SK-N-SH (cell line): ENCODE measurements around the gene LHB.

ENCODE experiments used
- CTCF ChIP-seq: fragments of 200-600 bp; sonication (generic); IDR thresholded peaks from 2 replicates; pipeline ENCODE4 v1.6.1; 2017; ENCODE audit warnings: antibody characterized with exemption, mild to moderate bottlenecking, moderate library complexity
- EZH2phosphoT487 ChIP-seq: fragments of 200-600 bp; sonication (generic); IDR thresholded peaks from 2 replicates; pipeline ENCODE4 v1.6.1; 2017; ENCODE audit warnings: low read depth, mixed run types, mild to moderate bottlenecking, antibody characterized with exemption, moderate library complexity, borderline replicate concordance
- GABPA ChIP-seq: IDR thresholded peaks from 2 replicates; pipeline ENCODE4 v1.4.0; 2012; ENCODE audit warnings: low read depth, mild to moderate bottlenecking
- MAX ChIP-seq: IDR thresholded peaks from 2 replicates; pipeline ENCODE4 v1.4.0; 2012; ENCODE audit warnings: low read depth
- MXI1 ChIP-seq: IDR thresholded peaks from 2 replicates; pipeline ENCODE4 v1.6.1; 2012; ENCODE audit warnings: mild to moderate bottlenecking, low read depth, low read length, improper control_type of control experiment
- NFIC ChIP-seq: IDR thresholded peaks from 2 replicates; pipeline ENCODE4 v1.4.0; 2012; ENCODE audit warnings: borderline replicate concordance
- POLR2AphosphoS5 ChIP-seq: IDR thresholded peaks from 2 replicates; pipeline ENCODE4 v1.6.1; 2012; ENCODE audit warnings: low read depth, low read length
- RAD21 ChIP-seq: IDR thresholded peaks from 2 replicates; pipeline ENCODE4 v1.6.1; 2012; ENCODE audit warnings: mild to moderate bottlenecking, low read length
- RCOR1 ChIP-seq: fragments of 150-350 bp; IDR thresholded peaks from 2 replicates; pipeline ENCODE4 v1.6.1; 2017; ENCODE audit warnings: antibody characterized with exemption, low read length
- REST ChIP-seq: IDR thresholded peaks from 2 replicates; pipeline ENCODE4 v1.6.1; 2012; ENCODE audit warnings: mild to moderate bottlenecking, low read depth, low read length, moderate library complexity
- RFX5 ChIP-seq: IDR thresholded peaks from 2 replicates; pipeline ENCODE4 v1.6.1; 2012; ENCODE audit warnings: mild to moderate bottlenecking, improper control_type of control experiment, low read length
- SIN3A ChIP-seq: IDR thresholded peaks from 2 replicates; pipeline ENCODE4 v1.6.1; 2012; ENCODE audit warnings: low read depth, mild to moderate bottlenecking, low read length, moderate library complexity, borderline replicate concordance
- SMC3 ChIP-seq: IDR thresholded peaks from 2 replicates; pipeline ENCODE4 v1.6.1; 2012; ENCODE audit warnings: low read depth, low read length, improper control_type of control experiment
- TAF1 ChIP-seq: IDR thresholded peaks from 2 replicates; pipeline ENCODE4 v1.6.1; 2012; ENCODE audit warnings: low read depth, mild to moderate bottlenecking, low read length, moderate library complexity, borderline replicate concordance

GRCh38 chr19:48994035-48994386 is 22.9 kb downstream of the LHB start:
- TF ChIP-seq GABPA = no peak
- TF ChIP-seq TAF1 = no peak
- no peak for TF ChIP-seq CTCF
- no peak for TF ChIP-seq RCOR1
- no peak for TF ChIP-seq MXI1
- TF ChIP-seq REST = no peak
- TF ChIP-seq NFIC = no peak
- no peak for TF ChIP-seq RAD21
- no peak for TF ChIP-seq SIN3A
- no peak for TF ChIP-seq EZH2phosphoT487
- TF ChIP-seq SMC3 = no peak
- TF ChIP-seq RFX5 = no peak
- TF ChIP-seq POLR2AphosphoS5 = no peak
- TF ChIP-seq MAX = no peak
